Right renal cortex interstitium (tissue), 3 donors: Measurements from ENCODE around the gene MCC. TPM values are rescaled to one million over a fixed set of nuclear protein-coding genes. Genes with fewer than 3 reads are reported as not detected.
A peak's percentile ranks its signal among the peaks of the same experiment; 100 is the strongest.

Experiments
- DNase-seq, 3 donors: peaks; one replicate each; pipeline ENCODE4 v3.0.0-alpha.2; 2013; ENCODE audit warnings: low read depth in 3 of 3, low spot score in 2 of 3
- polyA plus RNA-seq, 3 donors: library from polyadenylated mRNA; unstranded; fragments of 120-200 nt; gene quantifications; one replicate each; pipeline ENCODE4 v1.2.1, GENCODE V29; 2013; ENCODE audit not compliant: insufficient read length in 3 of 3

The MCC gene
- polyA plus RNA-seq, 3 donors = 27.5 to 32.1 (median 31.6) TPM

DNA sequence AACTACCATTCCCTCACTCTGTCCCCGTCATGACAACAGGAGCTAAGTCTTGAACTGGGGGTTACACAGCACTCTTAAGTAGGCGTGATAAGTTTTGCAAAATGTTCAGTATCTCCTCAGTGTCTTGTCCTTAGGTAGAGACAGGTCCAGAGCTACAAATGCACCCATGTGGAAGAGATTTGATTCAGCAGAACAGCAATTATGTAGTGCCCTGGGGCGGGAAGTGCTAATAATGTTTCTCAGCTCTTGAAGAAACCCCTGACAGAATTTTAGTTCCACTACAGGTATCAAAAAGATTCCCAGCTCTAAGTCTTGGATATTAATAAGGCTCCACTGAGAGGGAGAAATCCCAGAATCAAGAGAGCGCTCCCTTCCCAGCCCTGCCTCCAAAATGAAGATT is 462.0 kb downstream of the MCC start:
- DNase-seq = no peak

DNA sequence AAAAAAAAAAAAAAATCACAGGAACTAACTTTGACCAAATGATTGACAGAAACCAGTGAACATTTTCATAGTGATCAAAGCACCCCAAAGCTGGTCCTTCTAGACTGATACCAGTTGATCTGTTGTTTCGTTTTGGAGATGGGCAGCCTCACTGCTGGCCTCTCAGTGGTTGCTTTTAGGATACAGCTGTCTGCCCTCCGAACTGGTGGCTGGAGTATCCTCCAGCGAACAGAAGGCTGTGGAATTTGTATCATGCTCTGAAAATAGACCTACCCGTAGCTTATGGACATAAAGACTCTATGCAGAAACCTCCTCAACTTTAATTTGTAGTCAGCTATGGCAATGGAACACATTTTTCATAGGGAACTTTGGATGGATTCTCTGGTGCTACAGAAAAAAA is 462.7 kb downstream of the MCC start:
- DNase-seq = no peak

DNA sequence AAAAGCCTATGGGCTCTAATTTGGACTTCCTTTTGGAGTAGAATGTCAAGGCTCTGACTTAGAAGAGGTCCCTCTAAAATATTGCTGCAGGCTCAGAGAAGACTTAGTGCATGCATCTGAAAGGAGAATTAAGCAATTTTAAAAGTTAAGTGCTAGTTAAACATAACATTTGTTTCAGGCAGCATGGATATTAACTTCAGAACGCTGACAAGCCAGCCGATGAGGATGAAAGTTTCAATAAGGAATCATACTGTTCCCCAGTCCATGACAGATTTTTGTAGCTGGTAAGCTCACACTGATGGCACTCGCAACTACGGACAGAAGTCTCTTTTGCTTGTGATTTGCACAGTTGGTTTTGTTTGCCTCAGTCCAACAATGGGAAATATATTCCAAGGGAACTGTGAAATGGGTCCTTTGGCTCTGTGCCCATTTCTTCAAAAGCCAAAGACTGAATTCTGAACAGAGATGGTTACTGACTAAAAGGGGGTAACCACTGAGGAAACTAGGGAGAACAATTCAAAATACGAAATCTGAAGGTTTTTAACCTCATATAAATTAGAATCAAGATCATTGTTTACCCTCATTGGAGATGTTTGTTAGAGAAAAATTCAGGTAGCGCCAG is 464.1 kb downstream of the MCC start:
- no peak for DNase-seq

DNA sequence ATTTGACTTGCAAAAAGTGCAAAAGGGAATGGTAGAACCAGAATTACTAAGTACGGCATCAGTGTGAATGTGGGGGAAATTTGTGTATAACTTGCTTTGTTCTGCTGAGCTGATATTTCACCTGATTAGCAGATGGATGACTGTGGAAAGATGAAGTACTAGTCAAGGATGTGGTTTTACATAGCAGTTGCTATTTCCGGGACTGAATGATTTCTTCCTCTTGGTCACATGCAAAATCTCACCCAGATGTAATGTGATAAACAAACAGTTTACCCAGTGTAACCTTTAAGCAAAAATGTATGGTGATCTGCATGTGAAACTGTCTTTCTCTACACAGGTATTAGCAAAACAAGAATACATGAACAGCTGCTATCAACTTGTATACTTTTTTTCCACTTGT is 465.6 kb downstream of the MCC start:
- no peak for DNase-seq

DNA sequence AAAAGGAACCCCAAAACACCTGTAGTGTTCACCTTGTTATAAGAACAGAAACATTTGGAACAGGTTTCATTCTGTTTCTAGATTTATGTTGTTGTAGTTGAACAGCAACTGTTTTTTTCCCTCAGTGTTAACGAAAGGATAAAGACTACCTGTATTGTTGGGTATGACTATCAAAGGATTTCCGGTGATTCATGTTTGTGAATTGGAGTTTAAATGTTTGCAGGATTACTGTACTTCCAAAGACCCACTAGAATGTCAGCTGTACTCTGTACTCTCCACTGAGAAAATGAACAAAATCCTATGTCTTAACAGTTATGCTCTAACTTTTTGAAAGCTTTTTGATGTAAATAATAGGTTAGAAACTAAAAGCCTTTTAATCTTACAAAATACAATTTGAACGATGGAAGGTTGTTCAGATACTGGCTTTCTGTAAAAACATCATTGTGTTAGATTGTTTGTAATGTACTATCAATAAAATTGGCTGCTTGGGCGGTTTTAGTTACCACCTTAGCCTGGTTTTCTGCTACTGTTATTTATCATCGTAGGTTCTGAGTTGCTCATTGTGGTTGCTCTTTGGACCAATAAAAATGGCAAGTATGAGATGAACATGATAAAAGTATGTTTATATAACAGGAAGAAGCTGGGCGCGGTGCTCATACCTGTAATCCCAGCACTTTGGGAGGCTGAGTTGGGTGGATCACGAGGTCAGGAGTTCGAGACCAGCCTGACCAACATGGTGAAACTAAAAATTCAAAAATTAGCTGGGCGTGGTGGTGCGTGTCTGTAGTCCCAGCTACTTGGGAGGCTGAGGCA is 467.6 kb downstream of the MCC start:
- DNase-seq = no peak

DNA sequence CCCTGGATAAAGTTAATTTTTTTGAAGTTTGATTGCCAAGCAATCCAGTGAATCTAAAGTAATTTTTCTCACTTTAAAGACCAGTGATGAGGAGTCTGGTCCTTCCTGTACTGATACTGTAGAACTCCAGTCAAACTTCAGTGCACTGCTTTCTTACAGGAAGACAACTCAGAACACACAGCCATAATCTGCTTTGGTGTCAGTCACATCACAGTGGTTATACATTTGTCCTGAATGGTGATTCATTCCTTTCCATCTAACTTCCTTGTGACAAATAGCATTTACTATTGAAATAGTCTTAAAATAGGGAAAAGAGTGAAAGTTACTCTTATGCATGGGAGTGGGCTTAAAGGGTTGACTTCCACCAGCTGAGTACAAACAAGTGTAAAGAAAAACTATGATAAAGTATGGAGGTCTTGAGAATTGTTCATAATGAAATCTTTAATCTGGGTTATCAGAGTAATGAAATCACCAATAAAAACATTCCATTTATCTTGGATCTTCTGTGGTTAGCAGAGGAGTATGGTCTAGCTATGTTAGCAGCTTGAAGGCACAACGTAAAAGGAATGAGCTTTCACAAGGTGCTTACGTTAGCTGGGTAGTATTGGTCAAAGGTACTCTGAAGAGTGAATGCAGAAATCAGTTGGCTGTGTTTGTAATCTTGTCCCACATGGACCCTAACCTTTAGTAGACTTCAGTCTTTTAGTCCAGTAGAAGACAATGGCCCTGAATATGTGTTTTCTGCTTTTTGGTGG is 470.2 kb downstream of the MCC start:
- no peak for DNase-seq

DNA sequence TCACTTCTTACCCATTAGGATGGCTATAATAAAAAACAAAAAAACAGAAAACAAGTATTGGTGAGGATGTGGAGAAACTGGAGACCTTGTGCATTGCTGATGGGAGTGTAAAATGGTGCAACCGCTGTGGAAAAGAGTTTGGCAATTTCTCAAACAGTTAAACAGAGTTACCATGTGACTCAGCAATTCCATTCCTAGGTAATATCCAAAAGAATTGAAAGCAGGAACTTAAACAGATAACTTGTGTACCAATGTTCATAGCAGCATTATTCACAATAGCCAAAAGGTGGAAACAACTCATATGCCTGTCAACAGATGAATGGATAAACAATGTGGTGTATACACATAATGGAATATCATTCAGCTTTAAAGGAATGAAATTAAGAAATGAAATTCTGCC is 482.8 kb downstream of the MCC start:
- DNase-seq = no peak

DNA sequence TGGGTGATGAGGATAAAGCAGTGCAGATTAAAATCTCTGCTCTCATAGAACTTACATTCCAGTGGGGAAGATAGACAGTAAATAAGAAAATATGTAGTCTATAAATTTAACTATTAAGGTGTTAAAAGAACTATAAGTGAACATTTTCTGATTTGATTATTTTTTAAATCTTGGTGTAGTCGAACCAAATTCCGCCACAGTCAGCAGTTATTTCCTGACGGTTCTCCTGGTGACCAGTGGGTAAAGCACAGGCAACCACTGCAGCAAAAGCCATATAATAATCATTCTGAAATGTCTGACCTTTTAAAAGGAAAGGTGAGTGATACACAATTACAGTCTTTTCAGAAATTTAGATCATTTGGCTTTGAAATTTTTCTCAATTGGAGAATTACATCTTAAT is 484.5 kb downstream of the MCC start:
- no peak for DNase-seq

DNA sequence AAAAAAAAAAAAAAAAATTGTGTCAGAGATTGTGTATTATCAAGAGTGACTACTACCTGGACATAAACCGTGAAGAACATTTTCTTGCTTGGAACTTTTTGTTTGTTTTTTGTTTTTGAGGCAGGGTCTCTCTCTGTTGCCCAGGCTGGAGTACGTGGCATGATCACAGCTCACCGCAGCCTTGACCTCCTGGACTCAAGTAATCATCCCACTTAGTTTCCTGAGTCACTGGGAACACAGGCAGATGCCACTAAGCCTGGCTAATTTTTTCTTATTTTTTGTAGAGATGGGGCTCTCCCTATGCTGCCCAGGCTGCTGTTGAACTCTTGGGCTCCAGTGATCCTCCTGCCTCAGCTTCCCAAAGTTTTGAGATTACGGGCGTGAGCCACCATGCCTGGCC is 485.8 kb downstream of the MCC start:
- no peak for DNase-seq

DNA sequence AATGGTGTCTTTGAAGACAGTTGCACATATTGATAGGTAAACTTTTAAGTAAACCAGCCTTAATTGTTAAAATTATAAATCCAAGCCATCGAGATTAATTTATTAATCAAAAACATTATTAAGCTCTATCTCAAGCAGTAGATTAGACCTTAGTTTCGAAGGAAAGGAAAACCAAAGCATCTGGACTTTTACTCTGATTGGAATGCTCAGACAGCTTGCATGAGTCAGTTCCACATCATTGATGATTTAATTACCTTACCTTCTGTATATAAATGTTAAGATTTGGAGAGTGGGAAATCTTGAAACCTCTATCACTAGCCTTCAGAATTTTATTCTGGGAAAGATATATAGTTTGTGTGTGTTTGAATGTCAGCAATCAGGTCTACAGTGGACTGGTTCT is 487.8 kb downstream of the MCC start:
- no peak for DNase-seq

DNA sequence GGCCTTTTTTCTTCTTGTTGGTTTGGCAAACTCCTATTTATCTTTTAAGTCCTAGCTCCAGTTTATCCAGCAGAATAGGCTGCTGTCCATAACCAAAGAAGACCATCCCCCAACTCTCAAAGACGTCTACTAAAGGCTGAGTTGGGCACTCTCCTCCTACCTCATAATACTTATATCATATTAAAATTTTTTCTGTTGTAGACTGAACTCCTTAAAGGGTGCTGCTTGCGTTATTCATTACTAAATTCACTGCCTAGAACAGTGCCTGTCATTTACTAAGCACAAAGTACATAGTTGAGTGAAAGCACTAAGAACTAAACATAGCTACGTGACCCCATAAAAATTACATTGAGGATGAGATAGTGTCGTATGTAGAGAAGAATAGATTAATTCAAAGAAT is 490.0 kb downstream of the MCC start:
- DNase-seq = no peak

DNA sequence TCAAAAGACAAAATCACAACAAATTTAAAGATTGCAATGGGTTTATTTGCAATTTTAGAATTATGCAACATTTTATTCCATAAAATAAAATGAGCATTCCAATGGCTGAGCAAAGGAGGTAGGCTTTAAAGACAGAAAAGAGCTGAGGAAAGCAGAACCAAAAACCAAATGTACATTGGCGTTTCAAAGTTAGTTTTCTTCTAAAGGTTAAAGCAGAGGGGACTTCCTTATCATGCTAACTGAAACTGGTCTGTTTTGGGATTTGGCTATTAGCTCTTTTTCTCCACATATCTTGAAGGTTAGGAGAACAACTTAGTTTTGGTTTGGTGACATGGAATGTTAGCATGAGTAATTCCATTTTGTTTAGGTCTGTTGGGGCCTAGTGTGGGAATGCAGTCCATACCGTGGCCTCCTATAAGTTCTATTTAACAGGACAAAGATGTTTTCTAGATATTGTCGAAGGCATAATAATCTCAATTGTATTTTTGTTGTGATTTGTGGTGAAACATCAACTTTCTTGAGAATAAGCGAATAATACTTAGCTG is 491.4 kb downstream of the MCC start:
- DNase-seq = no peak

DNA sequence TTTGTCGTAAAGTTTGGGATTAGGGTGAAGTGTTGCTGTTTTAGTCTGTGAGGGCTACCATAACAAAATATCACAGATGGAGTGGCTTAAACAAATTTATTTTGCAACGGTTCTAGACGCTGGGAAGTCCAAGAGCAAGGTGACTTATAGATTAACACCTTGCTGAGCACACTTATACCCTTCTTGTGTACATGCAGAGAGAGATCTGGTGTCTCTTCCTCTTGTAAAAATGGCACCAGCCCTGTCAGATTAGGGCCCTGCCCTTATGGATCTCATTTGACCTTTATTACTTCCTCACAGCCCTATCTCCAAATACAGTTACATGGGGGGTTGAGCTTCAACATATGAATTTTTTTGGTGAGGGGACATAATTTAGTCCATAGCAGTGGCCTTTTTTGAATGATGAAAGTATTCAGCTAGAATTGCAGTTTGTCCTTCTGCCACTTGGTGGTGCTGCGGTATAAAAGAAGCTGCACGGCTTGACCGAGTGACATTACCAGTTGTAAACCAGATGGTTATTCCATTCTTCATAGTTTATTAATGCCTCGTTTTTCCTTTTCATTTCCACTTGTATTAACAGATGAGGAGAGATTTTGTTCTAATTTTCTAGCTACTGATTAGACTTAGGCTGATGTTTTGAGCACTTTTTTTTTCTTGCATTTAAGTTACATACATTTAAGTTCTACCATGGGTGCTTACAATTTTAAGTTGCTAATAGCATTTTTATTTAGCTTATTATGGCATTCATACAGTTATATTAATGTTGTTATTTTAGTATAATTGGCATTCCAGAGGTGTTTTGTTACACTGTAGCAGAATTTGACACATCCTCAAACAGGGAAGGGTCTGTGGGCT is 492.3 kb downstream of the MCC start:
- DNase-seq = peak in 2 of 3 donors; percentile 54 to 66

DNA sequence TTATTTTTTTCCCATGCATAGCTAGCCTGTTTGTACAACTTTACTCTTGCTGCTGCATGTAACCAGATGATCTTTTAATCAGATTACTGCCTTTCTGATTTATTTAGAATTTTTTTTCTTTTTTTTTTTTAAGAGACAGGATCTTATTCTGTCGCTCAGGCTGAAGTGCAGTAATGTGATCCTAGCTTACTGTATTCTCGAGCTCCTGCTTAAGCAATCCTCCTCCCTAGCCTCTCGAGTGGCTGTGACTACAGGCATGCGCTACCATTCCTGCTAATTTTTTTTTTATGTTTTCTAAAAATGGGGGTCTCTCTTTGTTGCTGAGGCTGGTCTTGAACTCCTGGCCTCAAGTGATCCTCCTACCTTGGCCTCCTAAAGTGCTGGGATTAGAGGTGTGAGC is 502.0 kb downstream of the MCC start:
- no peak for DNase-seq

DNA sequence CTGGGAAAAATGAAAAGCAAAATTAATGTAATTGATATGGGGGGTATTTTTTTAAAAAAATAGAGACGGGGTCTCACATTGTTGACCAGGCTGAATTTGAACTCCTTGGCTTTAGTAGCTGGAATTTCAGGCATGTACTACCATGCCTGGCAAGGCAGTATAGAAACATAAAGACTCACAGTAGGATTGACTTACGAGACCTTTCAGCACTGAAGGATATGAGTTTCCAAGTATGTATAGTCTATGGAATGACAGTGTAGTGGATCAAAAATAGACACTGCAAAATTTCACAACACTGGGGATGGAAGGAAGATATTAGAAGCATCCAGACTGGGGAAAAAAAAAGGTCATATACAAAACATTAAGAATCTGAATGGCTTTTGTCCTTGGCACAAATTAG is 504.9 kb downstream of the MCC start:
- DNase-seq = no peak

DNA sequence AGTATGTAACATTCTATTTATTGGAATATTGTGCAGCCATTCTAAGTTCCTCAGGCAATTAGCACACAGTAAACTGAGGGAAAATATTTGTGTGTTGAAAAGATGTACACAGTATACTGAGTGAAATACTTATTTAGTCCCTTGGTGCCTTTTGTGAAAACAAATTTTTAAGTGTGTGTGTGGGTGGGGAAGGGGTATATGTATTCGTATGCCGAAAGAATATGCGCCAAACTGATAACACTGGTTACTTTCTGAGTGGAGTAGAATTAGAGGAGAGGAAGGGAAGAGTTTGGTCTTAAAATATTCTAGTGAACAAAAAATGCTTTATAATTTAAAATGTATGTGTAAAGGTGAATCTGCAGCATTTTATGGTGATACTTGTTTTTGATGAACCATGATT is 508.5 kb downstream of the MCC start:
- no peak for DNase-seq

DNA sequence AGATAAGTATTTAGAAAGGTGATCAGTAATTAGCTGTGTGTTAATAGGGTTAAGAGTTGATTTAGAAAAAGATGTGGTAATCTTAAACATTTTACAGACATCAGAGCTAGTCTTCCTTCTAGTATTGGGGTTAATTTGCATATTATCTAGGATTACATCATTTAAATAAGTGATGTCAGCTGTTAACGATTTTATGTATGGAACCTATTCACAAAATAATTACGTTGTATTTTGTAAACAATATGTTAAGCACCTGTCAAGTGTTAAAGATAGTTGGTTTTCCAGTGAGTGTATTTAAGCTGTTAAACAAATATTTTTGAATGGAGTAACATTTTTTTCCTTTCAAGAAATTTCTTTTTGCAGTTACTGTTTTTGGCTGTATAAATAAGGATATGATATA is 509.4 kb downstream of the MCC start:
- no peak for DNase-seq

DNA sequence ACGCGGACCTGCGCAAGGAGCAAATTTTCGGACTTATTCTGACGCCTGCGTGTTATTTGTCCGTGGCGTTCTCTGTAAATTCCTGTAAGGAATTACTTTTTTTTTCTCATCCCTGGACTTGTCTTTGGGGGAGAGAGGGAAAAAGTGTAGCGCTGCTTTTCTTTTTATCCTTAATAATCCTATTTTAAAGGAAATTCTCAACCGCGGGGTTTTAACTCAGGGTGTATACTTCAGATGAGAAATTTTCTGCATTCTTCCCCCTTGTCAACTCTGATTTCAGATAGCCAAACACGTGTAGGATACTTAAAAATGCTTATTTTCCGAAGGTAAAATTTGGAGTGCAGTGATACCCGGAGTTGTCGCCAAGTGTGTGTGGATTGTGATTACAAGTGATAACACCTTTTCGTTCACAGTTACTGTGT is 510.8 kb downstream of the MCC start:
- peak in 2 of 3 donors; percentile 19 to 25 for DNase-seq

DNA sequence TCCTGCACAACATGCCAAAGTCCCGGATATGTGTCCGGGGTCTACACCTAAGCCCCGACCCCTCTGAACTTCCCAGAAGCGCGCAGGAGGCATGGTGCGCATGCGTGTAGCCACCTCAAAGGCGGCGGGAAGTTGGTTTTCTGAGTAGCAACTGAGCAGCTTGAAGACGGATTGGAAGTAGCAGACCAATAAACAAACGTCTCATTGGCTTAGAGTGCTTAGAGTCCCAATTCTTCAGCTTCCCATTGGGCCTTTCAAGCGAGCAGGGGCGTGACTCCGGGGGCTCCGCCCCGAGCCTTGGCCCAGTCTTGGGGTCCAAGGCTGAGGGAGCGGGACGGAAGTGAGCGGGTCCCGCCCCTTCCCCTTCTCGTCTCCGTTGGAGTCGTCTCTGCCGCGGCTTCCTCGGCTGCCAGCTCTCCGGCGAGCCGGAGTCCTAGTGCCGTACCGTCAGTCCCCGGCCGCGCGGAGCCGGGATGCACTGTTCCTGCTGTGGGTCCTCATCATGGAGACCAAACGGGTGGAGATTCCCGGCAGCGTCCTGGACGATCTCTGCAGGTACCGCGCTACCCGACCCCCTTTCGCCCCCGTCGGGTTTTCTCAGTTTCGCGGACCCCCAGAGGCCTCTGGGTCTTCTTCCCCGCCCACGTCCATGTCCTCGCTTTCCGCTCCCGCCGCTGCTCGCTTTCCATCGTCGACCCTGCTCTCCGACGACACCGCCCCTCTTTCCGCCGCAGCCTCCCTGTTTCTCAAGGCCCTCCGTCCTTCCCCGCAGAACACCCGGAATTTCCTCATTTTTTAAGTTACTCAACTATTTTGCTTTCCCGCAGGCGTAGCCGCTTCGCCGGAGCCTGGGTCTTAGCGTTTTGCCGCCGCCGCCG is 511.6 kb downstream of the MCC start, which contains the start of gene DCP2:
DCP2 (plus strand) TSS at position 367 of the 878 bp plus-strand sequence; CDS start at position 503, 136 bp downstream.
- peak; percentile 98 to 99 (median 99) for DNase-seq
